Measurements from ENCODE around the gene VPS4B.
A peak's percentile ranks its signal among the peaks of the same experiment; 100 is the strongest.
"Not testable (repeated sequence)": the region's sequence is repeated elsewhere in the genome, so short reads cannot be mapped to it uniquely, and the experiment has no call there.

Gene VPS4B

DNA sequence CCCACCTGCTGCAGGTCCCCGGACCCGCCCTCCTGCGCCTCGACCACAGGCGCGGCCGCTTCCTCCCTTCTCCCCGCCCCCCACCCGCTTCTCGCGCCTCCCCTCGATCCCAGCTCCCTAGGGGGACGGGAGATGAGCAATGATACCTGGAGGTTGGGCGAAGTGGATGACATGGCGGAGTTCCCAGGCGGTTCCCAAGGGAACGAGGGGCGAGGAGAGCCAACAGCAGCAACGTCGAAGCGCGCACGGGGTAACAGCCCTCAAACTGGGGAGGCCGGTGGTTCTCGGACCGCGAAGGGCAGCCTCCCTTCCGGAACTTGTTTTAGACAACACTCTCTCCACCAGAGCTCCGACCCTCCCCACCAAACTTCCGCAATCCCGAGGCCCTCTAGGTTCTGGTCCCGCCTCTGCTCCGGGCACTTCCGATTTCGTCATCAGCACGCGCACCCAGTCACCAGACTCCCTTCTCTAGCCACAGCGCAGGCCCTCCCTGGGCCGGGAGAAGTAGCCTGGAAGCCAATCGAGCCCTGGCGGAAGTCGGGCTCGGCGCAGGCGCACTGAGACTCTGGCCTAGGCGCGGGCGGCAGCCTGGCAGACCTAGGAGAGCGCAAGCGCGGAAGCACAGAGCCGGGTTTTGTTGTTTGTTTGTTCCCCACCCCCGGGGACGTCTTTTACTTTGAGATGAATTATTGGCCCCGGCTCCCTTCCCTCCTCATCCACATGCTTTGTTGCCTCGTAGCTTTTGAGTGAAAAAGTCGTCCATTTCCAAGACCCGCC, at the start of gene VPS4B:
Gene VPS4B (minus strand): TSS at position 390 of the 777 bp plus-strand sequence. CDS start 217 bp downstream, at position 173.
- FAIRE-seq: peak; percentile 98

DNA sequence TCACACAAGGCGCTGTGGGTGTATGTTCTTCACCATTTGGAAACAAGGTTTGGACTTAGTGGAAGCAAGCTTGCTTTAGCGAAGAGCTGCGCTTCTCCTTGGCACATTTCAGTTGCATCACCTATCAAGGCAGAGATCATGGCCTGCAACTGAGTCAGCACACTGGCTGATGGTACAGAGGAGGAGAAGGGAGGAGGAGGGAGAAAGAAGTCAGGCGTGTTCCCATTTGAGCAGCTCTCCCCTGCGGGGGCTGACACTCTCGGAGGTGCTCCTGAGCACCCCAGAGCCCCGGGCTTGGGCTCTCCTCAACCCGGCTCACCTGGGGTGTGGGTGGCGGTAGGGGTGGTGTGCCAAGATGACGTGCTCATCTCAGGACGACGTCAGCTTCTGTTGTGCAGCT, 48.5 kb upstream of the VPS4B start:
- FAIRE-seq: no peak

- FAIRE-seq: no peak
Observed at GRCh38 chr18:63468575-63468974, 46.3 kb upstream of the VPS4B start.

- no peak for FAIRE-seq
Observed at GRCh38 chr18:63467699-63468098, 45.4 kb upstream of the VPS4B start.

- FAIRE-seq: no peak
Observed at GRCh38 chr18:63465059-63465458, 42.8 kb upstream of the VPS4B start.

DNA sequence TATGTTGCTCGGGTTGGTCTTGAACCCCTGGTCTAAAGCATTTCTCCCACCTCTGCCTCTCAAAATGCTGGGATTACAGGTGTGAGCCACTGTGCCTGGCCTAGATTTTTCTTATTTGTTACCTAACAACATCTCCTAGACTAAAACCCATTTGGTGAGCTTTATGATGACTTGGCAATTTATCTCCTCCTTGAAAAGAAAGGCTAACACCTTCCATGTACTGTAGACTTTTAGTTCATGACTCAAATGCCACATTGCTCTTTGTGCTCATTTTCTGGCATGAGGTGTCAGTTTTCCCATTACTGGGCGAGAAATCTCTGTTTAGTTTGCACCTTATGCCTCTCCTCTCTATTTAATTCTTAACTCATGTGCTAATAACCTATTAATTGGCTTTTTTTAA, 42.2 kb upstream of the VPS4B start:
- FAIRE-seq: no peak

DNA sequence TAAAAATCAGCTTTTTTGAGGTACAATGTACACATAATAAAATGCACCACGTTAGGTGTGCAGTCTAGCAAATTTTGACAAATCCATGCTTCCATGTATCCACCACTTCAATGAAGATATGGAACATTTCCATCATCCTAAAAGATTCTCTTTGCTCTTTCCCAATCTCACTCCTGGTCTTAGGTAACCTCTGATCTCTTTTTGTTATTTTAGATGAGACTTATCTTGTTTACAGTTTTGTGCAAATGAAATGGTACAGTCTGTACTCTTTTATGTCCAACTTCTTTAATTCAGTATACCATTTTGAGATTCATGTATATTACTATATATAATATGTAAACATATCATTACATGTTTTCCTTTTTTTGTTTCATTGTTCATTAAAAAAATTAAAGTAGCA, 38.1 kb upstream of the VPS4B start:
- FAIRE-seq: no peak

DNA sequence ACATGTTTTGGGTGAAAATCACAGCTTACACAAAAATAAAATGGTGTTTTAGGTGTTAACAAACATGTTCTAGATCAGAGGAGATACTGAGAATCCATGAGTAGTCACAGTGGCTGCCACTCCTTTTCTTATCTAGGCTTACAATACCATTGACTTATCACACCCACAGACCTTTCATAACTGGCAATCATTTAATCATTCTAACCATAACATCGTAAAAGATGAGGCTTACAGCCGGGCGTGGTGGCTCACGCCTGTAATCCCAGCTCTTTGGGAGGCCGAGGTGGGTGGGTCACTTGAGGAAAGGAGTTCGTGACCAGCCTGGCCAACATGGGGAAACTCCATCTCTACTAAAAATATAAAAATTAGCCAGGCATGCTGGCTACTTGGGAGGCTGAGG, 35.7 kb upstream of the VPS4B start:
- no peak for FAIRE-seq

- FAIRE-seq: no peak
Observed at GRCh38 chr18:63454497-63454896, 32.2 kb upstream of the VPS4B start.

DNA sequence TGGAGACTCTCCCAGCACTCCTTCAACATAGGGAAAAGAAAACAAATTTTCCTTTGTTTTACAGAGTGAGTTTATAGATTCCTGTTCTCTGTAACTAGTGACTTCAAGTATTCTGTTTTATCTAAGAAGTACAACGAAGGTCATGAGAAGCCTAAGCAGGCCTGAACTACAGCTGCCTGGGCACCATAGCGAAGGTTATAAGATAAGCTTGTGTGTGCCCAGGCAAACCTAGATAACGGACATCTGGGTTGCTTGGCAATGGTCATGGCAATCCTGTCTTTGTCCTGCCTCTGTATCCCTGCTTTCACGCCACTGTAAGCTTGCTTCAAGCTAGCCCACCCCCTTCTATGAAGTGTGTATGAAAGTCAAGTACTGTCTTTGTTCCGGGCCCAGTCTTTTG, 30.5 kb upstream of the VPS4B start:
- not testable (repeated sequence) for FAIRE-seq

- no peak for FAIRE-seq
Observed at GRCh38 chr18:63451799-63452660, 29.8 kb upstream of the VPS4B start.

- FAIRE-seq: no peak
Observed at GRCh38 chr18:63449426-63449825, 27.1 kb upstream of the VPS4B start.

DNA sequence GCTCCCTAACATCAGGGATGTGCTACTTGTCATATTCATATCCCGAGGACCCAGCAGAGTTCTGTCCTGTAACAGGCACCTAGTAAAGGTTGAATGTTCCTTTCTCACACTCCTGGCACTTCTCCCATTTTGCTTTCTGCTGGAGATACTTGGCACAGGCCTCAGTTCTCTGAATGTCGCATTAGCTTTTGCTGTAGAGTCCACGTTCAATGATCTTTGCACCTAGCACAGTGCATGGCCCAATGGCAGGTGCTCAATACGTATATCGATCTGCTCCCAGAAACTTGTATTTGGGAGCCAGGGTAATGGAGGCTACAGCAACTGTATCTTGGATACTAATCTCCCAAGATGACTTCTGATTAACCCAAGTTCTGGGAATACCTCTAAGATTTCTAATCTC, 24.8 kb upstream of the VPS4B start:
- FAIRE-seq: no peak

DNA sequence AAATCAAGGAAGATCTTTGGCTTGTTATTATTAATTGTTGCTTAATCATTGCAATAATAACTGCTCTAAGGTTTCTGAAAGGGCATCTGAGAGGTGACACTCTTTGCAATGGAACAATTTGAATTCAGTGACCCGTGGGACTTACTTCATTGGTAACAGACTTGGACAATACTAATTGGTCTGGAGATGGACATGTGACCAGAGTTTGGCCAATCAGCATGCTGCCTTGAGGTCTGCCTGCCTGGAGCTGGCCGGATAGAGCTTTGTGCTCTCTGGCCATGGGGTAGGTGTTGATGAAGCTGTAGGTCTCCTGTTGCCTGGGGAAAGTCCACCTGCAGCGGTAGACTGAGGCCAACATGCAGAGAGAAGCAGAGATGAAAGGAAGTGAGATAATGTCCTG, 24.0 kb upstream of the VPS4B start:
- no peak for FAIRE-seq

DNA sequence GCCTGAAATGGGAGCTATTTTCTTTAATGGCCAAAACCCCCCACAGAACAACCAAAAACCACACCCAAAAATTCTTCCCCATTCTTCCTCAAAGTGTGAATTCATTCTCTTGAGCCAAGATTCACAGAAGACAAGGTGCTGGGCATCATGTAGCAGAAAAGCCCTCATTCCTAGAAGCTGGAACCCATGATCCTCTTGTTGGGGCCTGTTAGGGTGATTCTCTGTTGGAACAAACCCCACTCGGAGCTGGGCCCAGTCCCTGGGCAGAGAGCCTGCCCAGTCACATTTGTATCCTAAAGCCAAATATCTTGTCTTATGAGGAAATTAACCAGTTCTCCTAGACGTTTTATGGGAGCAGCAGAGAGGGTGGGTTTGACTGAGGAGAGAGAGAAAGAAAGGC, 22.8 kb upstream of the VPS4B start:
- no peak for FAIRE-seq

DNA sequence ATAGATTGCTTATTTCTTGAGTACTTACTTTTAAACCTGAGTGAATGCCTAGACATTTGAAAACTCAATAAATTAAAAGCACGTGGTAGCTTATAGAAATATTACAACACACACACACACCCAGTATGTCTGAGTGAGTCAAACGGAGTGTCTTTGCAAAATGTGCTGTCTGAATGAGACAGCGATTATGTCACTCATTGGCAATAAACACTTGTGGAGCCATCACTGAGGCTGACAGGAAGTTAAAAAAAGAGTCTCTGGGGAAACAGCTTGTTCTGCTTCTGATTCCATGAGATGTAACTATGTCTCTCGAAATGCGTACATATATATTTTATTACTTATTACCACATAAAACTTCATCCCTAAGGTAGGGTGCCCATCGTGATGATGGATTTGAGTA, 22.3 kb upstream of the VPS4B start:
- FAIRE-seq: no peak

DNA sequence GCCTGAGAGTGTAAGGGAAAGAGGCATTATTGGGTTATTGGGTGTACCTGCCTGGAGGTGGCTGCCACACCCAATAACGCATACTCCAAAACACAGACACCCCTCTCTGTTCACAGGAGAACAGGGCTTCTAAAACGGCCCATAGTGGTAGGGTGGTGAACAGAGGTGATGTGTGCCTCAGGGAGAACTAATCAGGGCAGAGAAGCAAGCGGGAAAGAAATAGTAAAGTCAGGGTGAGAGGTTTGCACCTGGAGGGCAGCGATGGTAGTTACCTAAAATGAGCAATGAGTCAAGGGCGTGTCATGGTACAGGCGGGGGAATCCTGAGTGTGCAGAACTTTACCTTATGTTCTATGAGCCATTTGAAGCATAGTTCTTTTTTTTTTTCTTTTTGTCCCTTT, 21.6 kb upstream of the VPS4B start:
- FAIRE-seq: no peak

- no peak for FAIRE-seq
Observed at GRCh38 chr18:63440881-63441280, 18.6 kb upstream of the VPS4B start.

GRCh38 chr18:63440219-63440618, 17.9 kb upstream of the VPS4B start:
- FAIRE-seq: no peak

DNA sequence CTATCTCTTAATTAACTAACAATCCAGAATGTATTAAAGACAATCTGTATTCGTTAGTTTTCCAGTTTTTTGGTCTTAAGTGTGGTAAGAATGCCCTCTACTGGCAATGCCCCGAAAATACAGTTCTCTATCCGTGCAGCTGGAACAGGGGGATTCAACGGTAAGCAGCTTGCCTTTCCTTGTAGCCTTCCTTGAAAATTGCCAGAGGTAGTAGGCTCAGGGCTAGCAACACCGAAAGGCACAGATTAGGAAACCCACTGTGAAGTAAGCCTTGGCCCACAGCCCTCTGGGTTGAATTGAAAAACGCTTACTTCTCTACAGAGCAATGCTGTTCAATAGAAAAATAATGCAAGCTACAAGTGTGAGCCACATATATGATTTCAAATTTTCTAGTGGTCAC, 17.1 kb upstream of the VPS4B start:
- peak; percentile 96 for FAIRE-seq

- FAIRE-seq: no peak
Observed at GRCh38 chr18:63438181-63438580, 15.9 kb upstream of the VPS4B start.

- no peak for FAIRE-seq
Observed at GRCh38 chr18:63433334-63433866, 11.1 kb upstream of the VPS4B start.

DNA sequence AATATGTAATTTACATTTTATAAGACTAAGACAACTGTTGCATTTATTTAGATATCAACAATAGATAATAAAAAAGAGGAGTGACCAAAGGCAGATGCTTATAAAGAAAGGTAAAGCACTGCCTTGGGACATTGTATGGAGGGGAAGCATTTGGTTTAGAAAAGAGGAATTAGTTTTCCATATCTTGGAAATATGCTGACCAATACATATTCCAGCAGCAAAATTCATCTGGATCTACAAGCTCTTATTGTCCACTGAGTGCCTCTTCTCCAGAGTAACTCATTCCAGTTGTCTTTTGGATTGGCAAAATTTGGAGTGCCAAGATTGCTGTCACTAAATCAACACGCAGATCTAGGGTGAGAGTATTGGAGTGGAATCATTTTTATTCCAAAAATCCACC, 8.9 kb upstream of the VPS4B start:
- no peak for FAIRE-seq

GRCh38 chr18:63430526-63430925, 8.2 kb upstream of the VPS4B start:
- FAIRE-seq: no peak

Data from A204.1 (cell line).